WTC11 (cell line): Measurements from ENCODE around the gene ARHGAP15. TPM values are rescaled to one million over a fixed set of nuclear protein-coding genes. Genes with fewer than 3 reads are reported as not detected.

ENCODE experiments used
- ATAC-seq: fragments of 200-7000 bp; cut with Tn5 transposase; 2 replicates; pipeline ENCODE4 v1.10.0; 2021; ENCODE audit warnings: mild to moderate bottlenecking, moderate library complexity
- CTCF ChIA-PET: fragments of 300-600 bp; sonication (Branson Sonifier 250); formaldehyde crosslinking; loops from one replicate; lab custom pipeline; 2021; ENCODE audit warnings: antibody characterized with exemption; lab: Charles Lee
- POLR2A ChIA-PET: fragments of 350-600 bp; sonication (Branson Sonifier 250); formaldehyde crosslinking; loops from one replicate; lab custom pipeline; 2021; ENCODE audit warnings: antibody characterized with exemption; lab: Charles Lee
- DNase-seq: peaks from one replicate; pipeline ENCODE4 v3.0.0; 2021; ENCODE audit warnings: low spot score
- H3K27ac Mint-ChIP-seq: 2 replicates; pipeline ENCODE4 v1.8.0; 2021; ENCODE audit warnings: mixed read lengths
- H3K27me3 Mint-ChIP-seq: 2 replicates; pipeline ENCODE4 v1.8.0; 2021; ENCODE audit warnings: low read depth, mild to moderate bottlenecking, moderate library complexity, mixed read lengths
- H3K36me3 Mint-ChIP-seq: 2 replicates; pipeline ENCODE4 v1.8.0; 2021; ENCODE audit warnings: mixed read lengths
- H3K4me1 Mint-ChIP-seq: 2 replicates; pipeline ENCODE4 v1.8.0; 2022; ENCODE audit warnings: mixed read lengths
- H3K4me3 Mint-ChIP-seq: 2 replicates; pipeline ENCODE4 v1.8.0; 2021; ENCODE audit warnings: mild to moderate bottlenecking, moderate library complexity, mixed read lengths
- H3K9me3 Mint-ChIP-seq: 2 replicates; pipeline ENCODE4 v1.8.0; 2021; ENCODE audit warnings: mixed read lengths
- ETV6 ChIP-seq: sonication (generic); formaldehyde crosslinking; IDR thresholded peaks from 2 replicates; pipeline ENCODE4 v1.8.1; 2022; ENCODE audit warnings: mild to moderate bottlenecking, missing genetic modification reagents
- GABPB1 ChIP-seq: sonication (generic); formaldehyde crosslinking; IDR thresholded peaks from 2 replicates; pipeline ENCODE4 v1.8.1; 2023; ENCODE audit warnings: mild to moderate bottlenecking, missing genetic modification reagents
- IRF2 ChIP-seq: sonication (generic); formaldehyde crosslinking; IDR thresholded peaks from 2 replicates; pipeline ENCODE4 v1.8.0; 2022; ENCODE audit warnings: low read depth, missing genetic modification reagents, borderline replicate concordance
- NFATC4 ChIP-seq: fragments of 250-450 bp; sonication (Bioruptor Pico); IDR thresholded peaks from 2 replicates; pipeline ENCODE4 v1.9.0; 2021; ENCODE audit warnings: mild to moderate bottlenecking
- PRDM15 ChIP-seq: sonication (generic); formaldehyde crosslinking; IDR thresholded peaks from 2 replicates; pipeline ENCODE4 v1.8.0; 2022; ENCODE audit warnings: missing genetic modification reagents
- TP53 ChIP-seq: sonication (generic); formaldehyde crosslinking; IDR thresholded peaks from 2 replicates; pipeline ENCODE4 v1.8.1; 2023; ENCODE audit warnings: mild to moderate bottlenecking, missing genetic modification reagents
- ZBTB21 ChIP-seq: sonication (generic); formaldehyde crosslinking; IDR thresholded peaks from 2 replicates; pipeline ENCODE4 v1.8.1; 2023; ENCODE audit warnings: mild to moderate bottlenecking, missing genetic modification reagents, borderline replicate concordance
- ZNF232 ChIP-seq: sonication (generic); formaldehyde crosslinking; IDR thresholded peaks from 2 replicates; pipeline ENCODE4 v1.8.0; 2022; ENCODE audit warnings: mild to moderate bottlenecking, missing genetic modification reagents
- ZNF425 ChIP-seq: fragments of 250-450 bp; sonication (Bioruptor Pico); conservative IDR thresholded peaks from 2 replicates; pipeline ENCODE4 v1.9.0; 2021; ENCODE audit warnings: mild to moderate bottlenecking
- ZNF671 ChIP-seq: fragments of 250-450 bp; sonication (Bioruptor Pico); IDR thresholded peaks from 2 replicates; pipeline ENCODE4 v1.8.0; 2021; ENCODE audit warnings: mild to moderate bottlenecking
- total RNA-seq: library from RNA; stranded (reverse); gene quantifications from 3 replicates; pipeline ENCODE4 v1.2.3, GENCODE V29; 2021
- TF ChIP-seq, protein P1 (sequence below): sonication (generic); formaldehyde crosslinking; IDR thresholded peaks from 2 replicates; pipeline ENCODE4 v1.8.0; 2023; ENCODE audit warnings: missing genetic modification reagents, mild to moderate bottlenecking, borderline replicate concordance
- TF ChIP-seq, protein P2 (sequence below): sonication (generic); formaldehyde crosslinking; IDR thresholded peaks from 2 replicates; pipeline ENCODE4 v1.8.0; 2022; ENCODE audit warnings: mild to moderate bottlenecking, missing genetic modification reagents
- TF ChIP-seq, protein P3 (sequence below): sonication (generic); formaldehyde crosslinking; IDR thresholded peaks from 2 replicates; pipeline ENCODE4 v1.8.1; 2023; ENCODE audit warnings: mild to moderate bottlenecking, missing genetic modification reagents, moderate library complexity

ARHGAP15 gene
- total RNA-seq, 1 experiment from 2014 or later: 0.28 TPM

GRCh38 chr2:143582046-143582747 is 453.0 kb downstream of the ARHGAP15 start:
- no peaks in the 10 kb centered on the region for H3K36me3 Mint-ChIP-seq
- TF ChIP-seq GABPB1 (CRISPR knock-in tag) (no peak), ZNF232 (CRISPR knock-in tag) (no peak), ETV6 (no peak), ZNF671 (CRISPR knock-in tag) (no peak), NFATC4 (CRISPR knock-in tag) (no peak), IRF2 (CRISPR knock-in tag) (no peak), ZBTB21 (CRISPR knock-in tag) (no peak), ZNF425 (CRISPR knock-in tag) (no peak)
- TF ChIP-seq, protein P1, sequence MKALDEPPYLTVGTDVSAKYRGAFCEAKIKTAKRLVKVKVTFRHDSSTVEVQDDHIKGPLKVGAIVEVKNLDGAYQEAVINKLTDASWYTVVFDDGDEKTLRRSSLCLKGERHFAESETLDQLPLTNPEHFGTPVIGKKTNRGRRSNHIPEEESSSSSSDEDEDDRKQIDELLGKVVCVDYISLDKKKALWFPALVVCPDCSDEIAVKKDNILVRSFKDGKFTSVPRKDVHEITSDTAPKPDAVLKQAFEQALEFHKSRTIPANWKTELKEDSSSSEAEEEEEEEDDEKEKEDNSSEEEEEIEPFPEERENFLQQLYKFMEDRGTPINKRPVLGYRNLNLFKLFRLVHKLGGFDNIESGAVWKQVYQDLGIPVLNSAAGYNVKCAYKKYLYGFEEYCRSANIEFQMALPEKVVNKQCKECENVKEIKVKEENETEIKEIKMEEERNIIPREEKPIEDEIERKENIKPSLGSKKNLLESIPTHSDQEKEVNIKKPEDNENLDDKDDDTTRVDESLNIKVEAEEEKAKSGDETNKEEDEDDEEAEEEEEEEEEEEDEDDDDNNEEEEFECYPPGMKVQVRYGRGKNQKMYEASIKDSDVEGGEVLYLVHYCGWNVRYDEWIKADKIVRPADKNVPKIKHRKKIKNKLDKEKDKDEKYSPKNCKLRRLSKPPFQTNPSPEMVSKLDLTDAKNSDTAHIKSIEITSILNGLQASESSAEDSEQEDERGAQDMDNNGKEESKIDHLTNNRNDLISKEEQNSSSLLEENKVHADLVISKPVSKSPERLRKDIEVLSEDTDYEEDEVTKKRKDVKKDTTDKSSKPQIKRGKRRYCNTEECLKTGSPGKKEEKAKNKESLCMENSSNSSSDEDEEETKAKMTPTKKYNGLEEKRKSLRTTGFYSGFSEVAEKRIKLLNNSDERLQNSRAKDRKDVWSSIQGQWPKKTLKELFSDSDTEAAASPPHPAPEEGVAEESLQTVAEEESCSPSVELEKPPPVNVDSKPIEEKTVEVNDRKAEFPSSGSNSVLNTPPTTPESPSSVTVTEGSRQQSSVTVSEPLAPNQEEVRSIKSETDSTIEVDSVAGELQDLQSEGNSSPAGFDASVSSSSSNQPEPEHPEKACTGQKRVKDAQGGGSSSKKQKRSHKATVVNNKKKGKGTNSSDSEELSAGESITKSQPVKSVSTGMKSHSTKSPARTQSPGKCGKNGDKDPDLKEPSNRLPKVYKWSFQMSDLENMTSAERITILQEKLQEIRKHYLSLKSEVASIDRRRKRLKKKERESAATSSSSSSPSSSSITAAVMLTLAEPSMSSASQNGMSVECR: no peak
- TF ChIP-seq, all 79 proteins: peak for 0
- POLR2A ChIA-PET: no interaction called here
- Mint-ChIP-seq H3K27ac (no peak overlapping the region), H3K9me3 (peaks cover 4% of the 10 kb centered on the region; the same call in 1 of the 2 replicates), H3K4me3 (no peak overlapping the region), H3K4me1 (peaks cover 17% of the 10 kb centered on the region), H3K27me3 (no peaks in the 10 kb centered on the region)
- CTCF ChIA-PET: no interaction called here
- no peak for DNase-seq
- ATAC-seq: no peak

- Mint-ChIP-seq H3K36me3 (no peaks in the 10 kb centered on the region), H3K4me1 (peaks cover 4% of the 10 kb centered on the region), H3K4me3 (no peak overlapping the region), H3K27me3 (no peaks in the 10 kb centered on the region), H3K27ac (no peak overlapping the region), H3K9me3 (peaks cover 4% of the 10 kb centered on the region; the same call in 1 of the 2 replicates)
- ChIA-PET POLR2A (no interaction called here), CTCF (no interaction called here)
- TF ChIP-seq TP53 (no peak), PRDM15 (CRISPR knock-in tag) (no peak)
- TF ChIP-seq, protein P2, sequence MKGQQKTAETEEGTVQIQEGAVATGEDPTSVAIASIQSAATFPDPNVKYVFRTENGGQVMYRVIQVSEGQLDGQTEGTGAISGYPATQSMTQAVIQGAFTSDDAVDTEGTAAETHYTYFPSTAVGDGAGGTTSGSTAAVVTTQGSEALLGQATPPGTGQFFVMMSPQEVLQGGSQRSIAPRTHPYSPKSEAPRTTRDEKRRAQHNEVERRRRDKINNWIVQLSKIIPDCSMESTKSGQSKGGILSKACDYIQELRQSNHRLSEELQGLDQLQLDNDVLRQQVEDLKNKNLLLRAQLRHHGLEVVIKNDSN (CRISPR knock-in tag): no peak
- TF ChIP-seq, protein P3, sequence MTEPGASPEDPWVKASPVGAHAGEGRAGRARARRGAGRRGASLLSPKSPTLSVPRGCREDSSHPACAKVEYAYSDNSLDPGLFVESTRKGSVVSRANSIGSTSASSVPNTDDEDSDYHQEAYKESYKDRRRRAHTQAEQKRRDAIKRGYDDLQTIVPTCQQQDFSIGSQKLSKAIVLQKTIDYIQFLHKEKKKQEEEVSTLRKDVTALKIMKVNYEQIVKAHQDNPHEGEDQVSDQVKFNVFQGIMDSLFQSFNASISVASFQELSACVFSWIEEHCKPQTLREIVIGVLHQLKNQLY (CRISPR knock-in tag): no peak
- DNase-seq (no peak), ATAC-seq (no peak)
These were observed 455.7 kb downstream of the ARHGAP15 start for GRCh38 chr2:143584936-143585335.
